GM19328 (cell line): ENCODE results near the gene IFIH1.

Experiments
- ATAC-seq: cut with Tn5 transposase; IDR thresholded peaks from one replicate; pipeline ENCODE4 v1.9.1; 2021; ENCODE audit warnings: mild to moderate bottlenecking, moderate library complexity; ENCODE audit not compliant: unreplicated experiment

The IFIH1 gene

GRCh38 chr2:162312853-162313252, 5.6 kb downstream of the IFIH1 start:
- no peak for ATAC-seq

- no peak for ATAC-seq
Observed at GRCh38 chr2:162308747-162309503, 9.6 kb downstream of the IFIH1 start.

- no peak for ATAC-seq
Observed at GRCh38 chr2:162305901-162306300, 12.6 kb downstream of the IFIH1 start.

- ATAC-seq: no peak
Observed at GRCh38 chr2:162301877-162302276, 16.6 kb downstream of the IFIH1 start.

GRCh38 chr2:162301151-162301804, 17.2 kb downstream of the IFIH1 start:
- peak; percentile 63 for ATAC-seq

GRCh38 chr2:162300266-162300665, 18.2 kb downstream of the IFIH1 start:
- ATAC-seq: no peak

GRCh38 chr2:162298669-162299335, 19.7 kb downstream of the IFIH1 start:
- no peak for ATAC-seq

GRCh38 chr2:162297925-162298552, 20.4 kb downstream of the IFIH1 start:
- ATAC-seq: no peak

- ATAC-seq: no peak
Observed at GRCh38 chr2:162295009-162295408, 23.5 kb downstream of the IFIH1 start.

GRCh38 chr2:162293122-162293786, 25.2 kb downstream of the IFIH1 start:
- no peak for ATAC-seq

GRCh38 chr2:162291748-162292147, 26.7 kb downstream of the IFIH1 start:
- no peak for ATAC-seq

- ATAC-seq: no peak
Observed at GRCh38 chr2:162282765-162283425, 35.6 kb downstream of the IFIH1 start.

- ATAC-seq: no peak
Observed at GRCh38 chr2:162280654-162281053, 37.8 kb downstream of the IFIH1 start.

- no peak for ATAC-seq
Observed at GRCh38 chr2:162277381-162277780, 41.1 kb downstream of the IFIH1 start.

GRCh38 chr2:162267996-162268395, 50.5 kb downstream of the IFIH1 start:
- ATAC-seq: no peak

- no peak for ATAC-seq
Observed at GRCh38 chr2:162267496-162267895, 51.0 kb downstream of the IFIH1 start.

GRCh38 chr2:162266460-162266760, 52.1 kb downstream of the IFIH1 start:
- ATAC-seq: no peak

- ATAC-seq: no peak
Observed at GRCh38 chr2:162265666-162266459, 52.6 kb downstream of the IFIH1 start.

GRCh38 chr2:162261032-162261945, 57.2 kb downstream of the IFIH1 start:
- peak; percentile 47 for ATAC-seq
